HL-60/S4 (cell line): Measurements from ENCODE around the gene CXCL6.

Experiments
- in situ Hi-C: fragments of 300-500 bp; cut with MboI; formaldehyde crosslinking; loops from 2 replicates; pipeline ENCODE4 v1.14.3; 2022; ENCODE audit warnings: low sequenced_read_pairs

The CXCL6 gene

DNA sequence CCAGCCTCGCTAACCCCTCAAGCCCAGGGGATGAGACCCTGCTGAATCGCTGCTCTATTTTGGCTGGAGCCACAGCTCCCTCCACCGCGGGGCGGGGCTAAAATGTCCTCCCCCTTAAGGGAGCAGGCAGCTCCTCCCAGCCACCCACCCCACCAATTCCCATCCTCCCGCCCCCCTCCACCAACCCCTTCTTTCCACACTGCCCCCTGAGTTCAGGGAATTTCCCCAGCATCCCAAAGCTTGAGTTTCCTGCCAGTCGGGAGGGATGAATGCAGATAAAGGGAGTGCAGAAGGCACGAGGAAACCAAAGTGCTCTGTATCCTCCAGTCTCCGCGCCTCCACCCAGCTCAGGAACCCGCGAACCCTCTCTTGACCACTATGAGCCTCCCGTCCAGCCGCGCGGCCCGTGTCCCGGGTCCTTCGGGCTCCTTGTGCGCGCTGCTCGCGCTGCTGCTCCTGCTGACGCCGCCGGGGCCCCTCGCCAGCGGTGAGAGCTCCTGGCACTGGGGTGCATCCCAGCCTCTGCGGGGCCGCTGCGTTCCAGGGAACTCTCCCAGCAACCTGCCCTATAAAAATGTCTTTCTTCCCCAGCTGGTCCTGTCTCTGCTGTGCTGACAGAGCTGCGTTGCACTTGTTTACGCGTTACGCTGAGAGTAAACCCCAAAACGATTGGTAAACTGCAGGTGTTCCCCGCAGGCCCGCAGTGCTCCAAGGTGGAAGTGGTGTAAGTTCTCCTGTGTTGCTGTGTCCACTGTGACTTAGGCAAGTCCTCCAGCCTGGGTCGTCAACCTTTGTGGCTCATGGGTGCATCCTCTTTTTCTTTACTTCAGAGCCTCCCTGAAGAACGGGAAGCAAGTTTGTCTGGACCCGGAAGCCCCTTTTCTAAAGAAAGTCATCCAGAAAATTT is at the start of gene CXCL6:
Gene CXCL6, plus strand, starts transcription at position 306 of the 907 bp plus-strand sequence. Its CDS starts 73 bp downstream, at position 379.
- in situ Hi-C loops: no loop called here

DNA sequence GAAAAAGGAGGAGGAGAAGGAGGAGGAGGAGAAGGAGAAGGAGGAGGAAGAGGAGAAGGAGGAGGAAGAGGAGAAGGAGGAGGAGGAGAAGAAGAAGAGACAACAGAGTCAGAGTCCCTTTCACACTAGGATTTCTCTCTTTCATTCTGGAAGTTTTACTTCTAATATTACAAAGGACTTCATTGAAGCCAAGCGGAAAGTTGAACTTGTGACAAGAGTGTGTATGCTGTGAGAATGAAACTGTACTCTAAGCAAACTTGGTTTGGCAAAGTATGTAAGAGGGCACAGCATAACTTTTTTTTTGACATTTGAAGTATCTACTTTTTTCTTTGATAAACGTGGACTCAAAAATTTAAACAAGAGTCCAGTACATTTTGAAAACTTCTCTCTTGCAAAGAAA is 48.1 kb upstream of the CXCL6 start:
- in situ Hi-C loops: no loop called here

DNA sequence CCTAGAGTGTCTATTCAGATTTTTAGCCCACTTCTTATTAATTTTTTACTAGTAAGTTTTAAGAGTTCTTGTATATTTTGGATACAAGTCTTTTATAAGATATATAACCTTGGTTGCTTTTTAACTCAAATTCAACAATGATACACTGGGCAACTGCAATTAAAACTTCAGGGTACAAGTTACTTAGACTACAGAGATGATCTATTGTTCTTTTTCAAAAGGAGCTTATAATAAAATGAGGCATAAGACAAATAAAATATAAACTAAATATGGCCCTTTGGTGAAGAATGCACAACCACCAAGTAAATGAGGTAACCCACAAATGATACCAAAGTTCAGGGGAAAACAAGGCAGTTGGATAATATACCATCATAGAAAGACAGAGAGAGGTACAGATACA is 37.6 kb upstream of the CXCL6 start:
- in situ Hi-C loops: no loop called here

DNA sequence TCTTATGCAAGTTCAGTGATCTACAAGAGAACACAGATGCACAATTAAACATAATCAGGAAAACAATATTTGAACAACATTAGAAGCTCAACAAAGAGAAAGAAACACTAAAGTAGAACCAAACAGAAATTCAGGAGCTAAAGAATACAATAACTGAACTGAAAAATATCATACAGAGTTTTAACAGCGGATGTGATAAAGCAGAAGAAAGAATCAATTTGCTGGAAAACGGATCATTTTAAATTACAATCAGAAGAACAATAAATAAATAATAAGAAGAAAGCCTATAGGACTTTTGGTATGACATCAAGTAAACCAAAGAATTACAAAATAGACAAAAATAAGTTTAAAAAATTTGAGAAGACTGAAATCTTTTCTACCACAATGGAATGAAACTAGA is 36.3 kb upstream of the CXCL6 start:
- in situ Hi-C loops: no loop called here

DNA sequence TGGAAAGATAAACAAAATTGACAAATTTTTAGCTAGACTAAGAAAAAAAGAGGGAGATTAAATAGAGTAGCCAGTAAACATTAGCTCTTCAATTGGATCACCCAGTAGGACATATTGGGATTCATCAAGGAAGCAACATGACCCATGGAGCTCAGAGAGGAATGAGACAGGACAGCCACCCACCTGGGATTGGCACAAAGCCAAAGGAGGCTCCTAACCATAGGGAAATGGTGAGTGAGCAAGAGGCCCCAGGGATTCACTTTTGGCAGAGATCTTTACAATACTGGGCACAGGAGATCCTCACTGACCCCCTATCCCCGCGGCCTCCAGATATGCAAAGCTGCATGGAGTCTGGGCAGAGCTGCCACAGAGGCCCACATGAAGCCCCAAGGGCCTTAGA is 34.8 kb upstream of the CXCL6 start:
- in situ Hi-C loops: no loop called here

DNA sequence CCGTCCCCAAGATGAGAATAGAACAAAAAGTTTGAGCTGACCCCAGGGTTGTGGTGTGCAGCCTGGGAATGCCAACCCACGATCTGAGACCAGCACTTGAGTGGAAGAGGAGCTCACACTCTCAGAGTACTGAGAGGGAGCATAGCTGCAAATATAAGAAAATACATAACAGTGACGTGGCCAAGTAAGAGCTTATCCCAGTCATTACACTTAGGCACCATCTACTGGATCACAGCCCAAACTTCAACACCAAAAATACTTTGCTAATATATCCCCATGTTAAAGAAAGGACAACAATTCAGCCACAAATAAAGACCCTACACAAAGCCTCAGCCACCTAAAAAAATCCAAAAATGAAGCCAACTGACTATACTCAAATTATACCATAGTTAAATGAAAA is 33.3 kb upstream of the CXCL6 start:
- in situ Hi-C loops: no loop called here

DNA sequence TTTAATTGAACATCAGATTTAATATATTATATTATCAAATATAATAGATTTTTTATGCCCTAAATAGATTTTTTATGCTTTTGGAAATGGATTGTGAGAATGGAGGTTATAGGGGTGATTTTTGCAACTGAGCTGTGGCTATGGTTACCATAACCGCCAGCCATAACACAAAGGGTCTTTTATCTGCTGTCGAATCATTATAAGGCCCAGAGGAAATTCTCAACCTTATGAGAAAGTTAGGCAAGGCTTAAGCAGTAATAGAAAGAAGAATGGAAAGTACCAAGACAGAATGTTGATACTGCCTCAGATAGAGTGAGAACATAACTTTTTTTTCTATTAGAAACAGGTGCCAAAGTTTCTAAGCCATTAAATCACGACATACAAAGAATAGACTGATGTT is 26.3 kb upstream of the CXCL6 start:
- in situ Hi-C loops: no loop called here

DNA sequence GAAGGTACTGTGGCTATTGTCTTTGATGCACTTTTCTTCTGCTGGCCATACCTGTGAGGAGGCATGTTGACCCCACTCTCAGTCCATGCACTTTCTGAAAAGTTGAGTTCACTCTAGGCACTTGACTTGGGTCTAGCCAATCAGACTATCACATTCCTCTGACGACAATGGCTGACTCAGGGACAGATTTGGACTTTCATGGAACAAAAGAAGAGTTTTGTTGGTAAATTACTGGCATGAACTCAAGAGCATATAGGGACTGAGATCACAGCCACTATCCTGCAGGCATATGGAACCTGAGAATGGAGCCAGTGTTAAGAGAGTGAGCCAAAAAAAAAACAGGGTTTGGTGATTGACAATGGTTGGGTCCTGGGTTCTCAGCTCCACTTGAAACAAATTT is 24.6 kb upstream of the CXCL6 start:
- in situ Hi-C loops: no loop called here

DNA sequence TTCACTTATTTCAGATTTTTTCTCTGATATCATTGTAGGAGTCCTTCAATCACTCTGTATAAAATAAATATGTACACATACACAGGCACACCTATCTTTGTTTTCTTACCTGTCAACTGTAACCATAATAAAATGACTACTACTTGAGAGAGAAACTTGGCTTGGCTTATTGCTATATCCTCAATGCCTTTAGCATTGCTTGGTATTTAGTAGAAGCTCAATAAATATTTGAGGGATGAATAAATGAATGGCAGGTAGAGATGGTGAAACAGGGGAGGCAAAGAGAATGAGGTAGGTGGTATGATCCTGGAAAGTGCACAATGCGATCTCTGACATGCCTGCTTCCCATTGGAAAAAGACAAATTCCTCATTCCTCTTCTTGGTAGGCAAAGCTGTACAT is 21.8 kb upstream of the CXCL6 start:
- in situ Hi-C loops: no loop called here

DNA sequence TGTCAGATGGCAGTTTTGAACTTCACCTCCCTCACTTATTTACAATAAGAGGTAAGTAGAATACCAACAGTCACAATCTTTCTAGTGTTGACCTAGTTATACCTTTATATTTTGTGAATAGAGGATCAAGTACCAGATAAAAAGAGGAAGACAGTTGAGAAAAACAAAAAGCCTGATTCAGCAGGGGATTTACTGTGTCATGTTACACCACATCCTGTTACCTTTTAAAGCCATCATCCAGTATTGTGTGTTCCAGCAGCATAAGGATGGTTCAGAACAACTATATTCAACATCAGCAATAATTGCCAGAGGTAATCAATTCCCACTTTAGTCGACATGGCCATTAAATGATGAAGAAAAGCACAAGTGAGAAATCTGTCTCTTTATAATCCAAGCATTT is 21.3 kb upstream of the CXCL6 start:
- in situ Hi-C loops: no loop called here

DNA sequence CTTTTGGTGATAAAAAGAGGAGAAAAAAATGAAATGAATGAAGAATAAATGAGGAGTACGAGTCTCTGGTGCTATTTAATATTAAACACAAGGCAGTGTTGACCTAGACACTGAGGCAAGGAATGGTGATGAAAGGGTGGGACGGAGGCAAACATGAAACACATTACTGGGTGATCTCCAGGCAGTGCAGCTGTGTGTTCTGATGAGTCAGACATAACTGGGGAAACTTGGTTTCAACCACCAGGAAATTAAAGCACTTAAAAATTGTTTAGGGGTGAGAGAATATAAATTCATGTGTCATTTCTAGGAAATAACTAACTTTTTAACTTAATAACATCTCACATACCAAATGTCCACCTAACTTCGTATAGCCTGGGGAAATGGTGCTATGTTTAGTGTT is 19.7 kb upstream of the CXCL6 start:
- in situ Hi-C loops: no loop called here

DNA sequence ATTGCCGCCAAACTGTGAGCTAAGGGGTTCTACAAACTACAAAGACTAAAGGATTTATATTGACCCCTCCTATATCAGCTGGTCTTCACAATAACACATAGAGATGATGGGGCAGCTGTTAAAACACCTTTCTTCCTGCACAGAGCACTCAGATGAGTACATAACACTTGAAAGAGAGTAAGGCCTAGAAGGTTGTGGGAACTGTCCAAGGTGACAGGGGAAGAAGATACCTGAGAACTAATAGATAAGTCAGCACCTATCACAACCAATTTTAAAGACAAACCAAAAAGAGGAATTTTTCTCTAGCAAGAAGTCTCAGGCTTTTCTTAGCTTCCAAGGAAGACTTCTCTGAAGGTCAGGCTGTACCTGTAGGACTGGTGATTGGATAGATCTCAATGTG is 19.1 kb upstream of the CXCL6 start:
- in situ Hi-C loops: no loop called here

DNA sequence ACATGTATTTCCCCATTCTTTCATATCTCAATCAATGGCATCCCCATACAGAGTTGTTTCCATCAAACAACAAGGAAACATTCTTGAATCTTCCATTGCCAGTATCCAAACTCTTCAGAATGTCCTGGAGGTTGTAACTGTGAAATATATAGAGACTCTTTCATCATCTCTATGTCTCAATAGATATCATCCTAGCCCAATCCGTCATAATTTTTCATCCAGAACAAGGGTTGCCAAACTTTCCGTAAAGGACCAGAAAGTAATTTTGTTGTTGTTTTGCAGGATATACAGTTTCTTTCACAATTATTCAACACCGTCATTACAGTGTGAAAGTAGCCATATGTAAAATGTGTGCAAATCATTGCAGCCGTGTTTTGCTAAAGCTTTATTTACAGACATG is 15.2 kb upstream of the CXCL6 start:
- in situ Hi-C loops: no loop called here

DNA sequence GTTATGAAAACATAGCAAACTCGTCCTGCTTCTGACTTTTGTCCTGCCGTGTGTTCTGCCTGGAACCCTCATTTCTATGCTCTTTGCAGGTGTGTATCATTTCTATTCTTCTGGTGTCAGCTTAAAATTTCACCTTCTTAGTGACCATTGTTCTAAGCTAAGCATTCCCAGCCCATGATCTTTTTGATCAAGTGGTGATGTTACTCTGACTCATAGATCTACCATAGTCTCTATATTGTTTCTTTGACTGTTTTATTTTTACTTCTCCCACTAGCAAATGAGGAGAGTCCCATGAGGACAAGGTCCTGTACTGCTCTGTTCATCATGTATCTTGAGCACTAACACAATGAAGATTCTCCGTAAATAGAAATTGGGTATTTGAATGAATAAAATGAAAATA is 14.1 kb upstream of the CXCL6 start:
- in situ Hi-C loops: no loop called here

DNA sequence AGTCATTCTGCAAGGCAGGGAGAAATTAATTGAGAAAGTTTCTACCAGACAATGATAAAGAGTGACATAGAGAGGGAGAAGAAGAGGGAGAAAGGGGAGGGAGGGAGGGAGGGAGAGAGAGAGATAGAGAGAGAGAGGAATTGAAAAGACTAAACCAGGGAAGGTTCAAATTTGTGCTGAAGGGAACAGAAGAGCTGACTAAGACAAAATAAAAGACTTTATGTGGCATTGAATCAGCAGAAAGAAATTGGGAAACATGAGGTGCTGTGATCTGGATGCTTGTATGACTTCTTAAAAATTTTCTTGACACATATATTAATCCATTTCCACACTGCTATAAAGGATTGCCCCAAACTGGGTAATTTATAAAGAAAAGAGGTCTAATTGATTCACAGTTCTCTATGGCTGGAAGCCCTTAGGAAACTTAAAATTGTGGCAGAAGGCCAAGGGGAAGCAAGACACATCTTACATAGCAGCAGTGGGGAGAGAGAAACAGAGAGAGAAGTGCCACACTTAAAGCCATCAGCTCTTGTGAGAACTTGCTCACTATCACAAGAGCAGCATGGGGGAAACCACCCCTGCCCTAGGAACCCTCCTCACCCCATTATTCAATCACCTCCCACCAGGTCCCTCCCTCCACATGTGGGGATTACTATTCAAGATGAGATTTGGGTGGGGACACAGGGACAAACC is 13.5 kb upstream of the CXCL6 start:
- in situ Hi-C loops: no loop called here

DNA sequence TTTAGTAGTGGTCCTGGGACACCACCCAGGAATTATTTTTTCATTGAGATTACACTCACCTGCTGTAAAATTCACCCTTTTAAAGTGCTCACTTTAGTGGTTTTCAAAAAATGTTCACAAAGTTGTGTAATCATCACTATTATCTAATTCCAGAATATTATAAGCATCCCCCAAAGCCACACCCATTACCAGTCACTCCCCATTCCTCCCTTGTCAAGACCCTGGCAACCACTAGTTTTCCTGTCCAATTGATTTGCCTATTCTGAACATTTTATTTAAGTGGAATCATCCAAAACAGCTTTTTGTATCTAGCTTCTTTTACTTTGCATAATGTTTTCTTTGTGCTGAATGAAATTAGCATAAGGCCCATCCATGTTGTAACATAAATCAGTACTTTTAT is 12.7 kb upstream of the CXCL6 start:
- in situ Hi-C loops: no loop called here

DNA sequence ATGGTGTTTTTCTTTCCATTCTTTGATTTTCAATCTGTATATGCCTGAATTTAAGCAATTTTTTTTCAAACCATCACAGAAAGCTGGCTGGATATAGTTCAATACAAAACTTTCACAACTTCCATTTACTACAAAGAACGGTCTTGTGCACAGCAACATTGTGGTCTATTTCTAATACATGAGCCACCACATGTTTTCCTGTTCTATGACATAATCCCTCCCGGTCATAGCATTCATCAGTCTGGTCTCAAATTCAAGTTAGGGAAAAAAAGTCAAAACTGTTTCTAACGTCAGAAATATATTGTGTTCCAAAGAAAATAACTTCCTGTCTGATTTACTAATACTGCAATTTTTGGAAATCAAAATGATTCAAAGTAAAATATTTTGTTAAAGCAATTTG is 7.5 kb upstream of the CXCL6 start:
- in situ Hi-C loops: no loop called here

DNA sequence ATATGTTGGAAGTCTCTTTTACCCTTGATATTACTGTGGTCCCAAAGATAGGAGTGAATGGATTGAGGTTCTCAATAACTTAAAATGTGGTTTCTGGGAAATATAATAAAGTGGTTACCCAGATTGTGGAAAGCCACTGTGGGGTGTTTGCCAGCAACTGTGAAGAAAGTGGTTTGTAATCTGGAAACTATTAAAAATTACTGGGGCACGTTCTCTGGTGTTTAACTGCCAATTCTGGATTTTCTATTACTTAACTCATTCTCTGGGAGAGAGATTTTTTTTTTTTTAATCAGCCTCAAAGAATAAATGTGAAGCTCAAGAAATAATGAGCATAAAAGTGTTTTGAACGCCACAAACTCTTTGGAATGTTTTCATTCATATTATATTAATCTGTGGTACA is 4.9 kb upstream of the CXCL6 start:
- in situ Hi-C loops: no loop called here

DNA sequence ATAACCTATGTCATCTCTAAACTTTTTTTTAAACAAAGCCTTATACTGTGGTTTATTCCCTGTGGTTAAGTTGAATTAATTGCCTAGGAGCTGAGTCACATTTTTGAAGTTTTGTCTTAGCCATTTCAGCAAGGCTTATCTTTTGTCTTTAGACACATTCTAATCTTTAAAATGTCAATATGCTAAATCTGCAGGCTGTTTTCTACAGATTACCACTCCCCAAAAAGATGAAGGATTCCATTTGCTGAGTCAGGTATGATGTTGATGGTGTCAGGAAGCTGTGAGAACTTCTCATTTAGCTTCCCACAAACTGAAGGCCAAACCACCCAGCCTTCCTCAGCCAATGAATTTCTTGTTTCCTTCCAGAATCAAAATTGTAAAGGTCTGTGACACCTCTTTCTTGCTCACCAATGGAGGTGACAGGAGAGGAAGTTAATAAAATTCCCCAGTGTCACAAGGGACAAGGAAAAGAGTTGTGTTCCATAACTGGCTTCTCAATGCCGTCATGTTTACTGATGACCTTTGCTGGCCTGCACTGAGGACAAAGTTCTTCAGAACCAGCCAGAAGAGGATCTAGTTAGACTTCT is 3.7 kb upstream of the CXCL6 start:
- in situ Hi-C loops: no loop called here

DNA sequence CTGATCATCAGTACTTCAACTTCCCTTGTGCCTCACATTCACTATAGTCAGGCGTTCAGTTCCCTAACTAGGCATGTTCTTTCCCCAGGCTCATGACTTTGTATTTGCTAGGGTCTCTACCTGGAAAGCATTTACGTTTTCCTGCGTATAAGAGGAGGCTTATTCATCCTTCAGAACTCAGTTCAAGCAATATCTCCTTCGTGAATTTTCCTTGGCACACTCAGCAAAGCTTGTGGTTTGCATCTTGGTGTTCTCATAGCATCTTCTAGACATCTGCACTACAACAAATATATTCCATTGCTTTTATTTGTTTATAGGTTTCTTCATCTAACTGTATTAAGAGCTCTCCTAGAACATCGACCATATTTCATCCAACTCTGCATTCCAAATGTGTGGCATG is 2.6 kb downstream of the CXCL6 start:
- in situ Hi-C loops: no loop called here

DNA sequence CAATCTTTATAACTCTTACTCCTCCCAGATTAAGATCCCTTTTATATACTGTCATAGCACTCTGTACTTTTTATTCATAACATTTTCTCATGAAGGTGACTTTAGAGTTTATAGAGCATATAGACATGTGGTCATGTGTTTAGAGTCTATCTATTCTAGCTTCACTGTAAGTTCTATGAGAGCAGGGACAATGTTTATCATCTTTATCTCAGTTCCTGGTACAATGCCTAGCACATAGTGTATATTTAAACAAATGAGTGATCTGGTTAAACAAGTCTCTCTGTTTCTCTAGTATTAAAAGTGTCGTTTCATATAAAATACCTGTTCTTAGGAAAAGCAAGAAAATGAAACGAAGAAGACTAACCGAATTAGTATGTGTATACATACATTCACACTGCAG is 3.2 kb downstream of the CXCL6 start:
- in situ Hi-C loops: no loop called here
